ACC112 (cell line): ENCODE data around the gene C2CD4A.
A peak's percentile ranks its signal among the peaks of the same experiment; 100 is the strongest.

ENCODE experiments used
- H2AFZ ChIP-seq: fragments of 200-600 bp; sonication (generic); one replicate; pipeline ENCODE4 v1.6.0; 2017; ENCODE audit warnings: antibody characterized with exemption, low read length; ENCODE audit not compliant: unreplicated experiment
- H3K27ac ChIP-seq: fragments of 200-600 bp; sonication (generic); 2 replicates; pipeline ENCODE4 v1.5.1; 2014; ENCODE audit warnings: low read depth, mild to moderate bottlenecking, antibody characterized with exemption, low read length, moderate library complexity
- H3K27me3 ChIP-seq: fragments of 200-600 bp; sonication (generic); 2 replicates; pipeline ENCODE4 v1.6.1; 2014; ENCODE audit warnings: mild to moderate bottlenecking, antibody characterized with exemption, low read length, moderate library complexity, mixed read lengths; ENCODE audit not compliant: insufficient read depth
- H3K36me3 ChIP-seq: fragments of 200-600 bp; sonication (generic); 2 replicates; pipeline ENCODE4 v1.6.1; 2016; ENCODE audit warnings: mild to moderate bottlenecking, antibody characterized with exemption, low read length, moderate library complexity, mixed read lengths; ENCODE audit not compliant: insufficient read depth
- H3K4me1 ChIP-seq: fragments of 200-600 bp; sonication (generic); one replicate; pipeline ENCODE4 v1.6.1; 2016; ENCODE audit warnings: low read length, mixed read lengths; ENCODE audit not compliant: insufficient read depth, unreplicated experiment, control insufficient read depth
- H3K4me3 ChIP-seq: fragments of 200-600 bp; sonication (generic); 2 replicates; pipeline ENCODE4 v1.5.1; 2014; ENCODE audit warnings: mild to moderate bottlenecking, low read depth, low read length
- H3K79me2 ChIP-seq: fragments of 200-600 bp; sonication (generic); one replicate; pipeline ENCODE4 v1.6.0; 2016; ENCODE audit warnings: low read length; ENCODE audit not compliant: control insufficient read depth, unreplicated experiment, insufficient read depth

Gene C2CD4A

DNA sequence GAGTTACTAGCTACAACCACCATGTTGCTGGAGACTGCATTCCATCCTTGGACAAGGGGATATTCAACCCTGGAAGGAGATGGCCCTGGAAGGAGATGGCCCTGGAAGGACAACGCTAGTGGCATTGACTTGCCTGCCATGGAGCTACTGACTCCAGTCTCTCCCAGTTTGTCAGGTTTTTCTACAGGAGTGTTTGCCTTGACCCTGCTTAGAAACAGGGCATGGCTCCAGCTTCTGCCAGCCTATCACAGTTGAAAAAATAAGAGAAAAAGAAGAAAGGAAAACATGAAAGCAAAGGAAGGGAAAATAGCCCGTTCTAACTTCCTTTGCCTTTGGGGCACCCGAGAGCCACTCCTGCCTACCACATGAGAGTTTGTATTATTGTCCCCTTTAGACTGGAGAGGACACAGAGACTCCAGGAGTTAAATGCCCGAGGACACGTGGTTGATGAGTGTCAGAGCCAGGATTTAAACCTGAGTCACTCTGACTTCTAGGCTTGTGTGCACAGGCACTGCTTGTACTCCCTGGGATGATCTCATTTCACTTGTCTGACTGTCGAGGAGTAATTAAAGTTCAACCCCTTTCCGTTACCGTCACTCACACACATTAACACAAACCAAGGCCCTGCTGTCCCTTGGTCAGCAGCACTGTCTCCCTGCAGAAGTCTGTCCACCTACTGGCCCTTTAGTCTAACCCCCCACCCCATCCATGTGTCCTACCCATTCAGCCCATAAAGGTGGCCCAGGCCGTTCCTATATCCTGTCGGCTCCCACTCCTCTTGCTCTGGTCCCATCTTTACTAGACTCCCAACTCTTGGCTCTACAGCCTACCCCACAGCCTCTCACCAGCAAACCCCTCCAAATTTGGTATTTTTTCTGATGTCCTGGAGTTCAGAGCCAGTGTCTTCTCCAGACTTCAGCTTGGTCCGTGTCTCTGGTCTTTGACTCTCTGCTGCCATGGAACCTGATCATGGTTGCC is 46.1 kb downstream of the C2CD4A start:
- Histone ChIP-seq H3K27ac (peak overlapping the region; percentile 51; the same call in 1 of the 2 replicates), H2AFZ (no peak overlapping the region), H3K27me3 (no peaks in the 10 kb centered on the region), H3K4me3 (no peak overlapping the region), H3K36me3 (no peaks in the 10 kb centered on the region), H3K79me2 (no peaks in the 10 kb centered on the region), H3K4me1 (peaks cover 35% of the 10 kb centered on the region)

DNA sequence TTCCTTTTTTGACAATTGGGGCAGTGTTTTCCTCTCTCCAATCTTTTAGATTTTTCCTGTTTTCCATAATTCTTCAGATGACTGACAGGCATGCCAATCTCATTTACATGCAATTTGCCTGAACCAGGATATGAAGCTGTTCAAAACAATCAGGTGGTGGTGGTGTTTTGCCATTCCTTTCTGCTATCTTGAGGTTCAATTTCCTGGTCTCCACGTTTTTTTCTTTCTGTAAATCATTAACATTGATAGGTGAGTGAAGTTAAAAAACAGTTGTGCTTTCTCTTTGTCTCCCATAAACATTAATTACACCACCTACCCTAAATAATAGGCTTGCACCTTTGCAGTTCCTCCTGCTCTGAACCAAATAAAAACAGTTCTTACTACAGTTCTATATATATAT is 49.1 kb downstream of the C2CD4A start:
- Histone ChIP-seq H3K27me3 (no peaks in the 10 kb centered on the region), H2AFZ (no peak overlapping the region), H3K4me3 (no peak overlapping the region), H3K4me1 (peaks cover 42% of the 10 kb centered on the region), H3K79me2 (no peaks in the 10 kb centered on the region), H3K36me3 (no peaks in the 10 kb centered on the region), H3K27ac (no peak overlapping the region)

DNA sequence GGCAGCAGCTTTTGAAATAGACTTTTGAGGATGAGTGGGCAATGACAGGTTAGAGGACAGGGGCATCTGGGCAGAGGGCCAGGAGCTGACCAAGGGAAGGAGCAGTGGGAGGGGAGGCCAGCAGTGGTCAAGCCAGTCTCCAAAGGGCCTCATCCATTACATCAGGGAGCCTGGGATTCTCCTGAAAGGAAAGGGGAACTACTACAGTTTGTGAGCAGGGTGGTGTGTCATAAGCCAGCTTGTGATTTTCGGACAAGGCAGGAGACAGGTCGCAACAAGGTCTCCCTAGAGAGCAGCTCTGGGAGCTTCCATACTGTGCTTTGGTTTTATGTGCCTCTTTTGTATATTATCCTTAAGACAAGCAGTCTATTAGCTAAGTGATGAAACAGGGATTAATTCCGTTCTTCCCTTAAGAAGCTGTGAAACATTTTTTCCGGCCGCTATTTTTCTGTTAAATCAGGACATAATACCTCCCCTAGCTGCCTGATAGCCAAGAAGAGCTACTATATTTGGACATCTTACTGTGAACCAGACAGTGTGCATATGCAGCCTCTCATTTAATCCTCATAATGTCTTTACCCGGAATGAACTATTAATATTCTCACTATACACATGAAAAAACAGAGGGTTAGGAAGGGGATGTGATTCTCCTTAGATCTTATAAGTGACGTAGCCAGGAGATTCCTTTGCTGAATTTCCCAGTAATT is 51.9 kb downstream of the C2CD4A start:
- H3K4me1 ChIP-seq = peaks cover 23% of the 10 kb centered on the region
- H3K4me3 ChIP-seq = peak overlapping the region; percentile 54

DNA sequence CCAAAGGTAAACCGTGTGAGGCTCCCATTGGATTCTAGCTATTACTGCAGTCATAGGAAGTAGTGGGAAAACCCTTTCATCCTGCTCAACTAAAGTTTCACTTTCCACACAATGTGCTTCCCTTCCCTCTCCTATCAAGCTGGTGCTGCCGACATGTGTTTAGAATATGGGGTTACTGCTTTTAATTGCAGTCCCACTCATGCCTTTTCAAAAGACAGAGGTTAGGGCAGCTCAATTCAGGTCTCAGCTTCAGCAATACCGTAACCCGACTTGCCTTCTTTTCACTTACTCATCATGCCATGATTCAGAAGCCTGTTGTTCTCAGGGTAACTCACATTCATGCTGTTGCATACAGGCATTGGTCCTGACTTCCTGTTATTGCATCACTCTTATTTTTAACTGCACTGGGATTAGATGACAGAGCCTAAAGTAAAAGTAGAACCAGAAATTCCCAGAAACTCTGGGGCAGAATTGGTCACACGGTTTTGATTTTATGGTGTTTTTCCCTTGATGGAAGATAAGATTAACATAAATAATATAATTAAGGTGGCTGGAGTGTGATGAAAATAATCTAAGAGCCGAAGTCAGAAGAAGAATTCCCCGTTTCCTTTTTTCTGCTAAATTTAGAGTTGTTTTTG is 52.6 kb downstream of the C2CD4A start:
- no peaks in the 10 kb centered on the region for H3K36me3 ChIP-seq
- H3K27ac ChIP-seq = peak overlapping the region; percentile 86
- H3K4me1 ChIP-seq = peaks cover 30% of the 10 kb centered on the region
- no peaks in the 10 kb centered on the region for H3K27me3 ChIP-seq
- H3K79me2 ChIP-seq = no peaks in the 10 kb centered on the region
- peak overlapping the region; percentile 54 for H3K4me3 ChIP-seq
- H2AFZ ChIP-seq = peak overlapping the region; percentile 77

More for the DNA sequence above, 51.9 kb downstream of the C2CD4A start:
- Histone ChIP-seq H3K79me2 (no peaks in the 10 kb centered on the region), H3K36me3 (no peaks in the 10 kb centered on the region), H2AFZ (no peak overlapping the region), H3K27ac (peak overlapping the region; percentile 86), H3K27me3 (no peaks in the 10 kb centered on the region)

DNA sequence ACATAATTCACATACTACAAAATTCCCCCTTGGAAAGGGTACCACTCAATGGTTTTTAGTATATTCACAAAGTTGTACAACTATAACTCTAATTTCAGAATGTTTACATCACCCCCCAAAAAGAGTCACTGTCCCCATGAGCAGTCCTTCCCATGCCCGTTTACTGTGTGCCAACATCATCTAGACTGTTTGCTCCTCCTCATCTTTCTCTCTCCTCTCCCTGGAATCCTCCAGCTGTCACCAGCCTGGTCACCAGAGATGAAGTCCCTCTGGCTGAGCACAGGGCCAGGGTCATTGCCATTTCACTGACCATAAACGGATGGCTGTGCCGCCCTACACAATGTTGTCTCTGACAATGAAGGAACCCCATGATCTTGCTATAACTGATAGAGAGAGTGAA is 53.1 kb downstream of the C2CD4A start:
- no peak overlapping the region; the same call in 1 of the 2 replicates for H3K4me3 ChIP-seq
- H3K27me3 ChIP-seq = no peaks in the 10 kb centered on the region
- no peaks in the 10 kb centered on the region for H3K79me2 ChIP-seq
- peaks cover 34% of the 10 kb centered on the region for H3K4me1 ChIP-seq
- H2AFZ ChIP-seq = peak overlapping the region; percentile 67
- no peaks in the 10 kb centered on the region for H3K36me3 ChIP-seq
- H3K27ac ChIP-seq = peak overlapping the region; percentile 86
